GM21515 (cell line): ENCODE measurements around the gene OR4F6.

Experiments used
- ATAC-seq: cut with Tn5 transposase; IDR thresholded peaks from one replicate; pipeline ENCODE4 v1.9.1; 2021; ENCODE audit not compliant: unreplicated experiment

The OR4F6 gene

GRCh38 chr15:101804375-101804774, 1.1 kb downstream of the OR4F6 start:
- no peak for ATAC-seq

DNA sequence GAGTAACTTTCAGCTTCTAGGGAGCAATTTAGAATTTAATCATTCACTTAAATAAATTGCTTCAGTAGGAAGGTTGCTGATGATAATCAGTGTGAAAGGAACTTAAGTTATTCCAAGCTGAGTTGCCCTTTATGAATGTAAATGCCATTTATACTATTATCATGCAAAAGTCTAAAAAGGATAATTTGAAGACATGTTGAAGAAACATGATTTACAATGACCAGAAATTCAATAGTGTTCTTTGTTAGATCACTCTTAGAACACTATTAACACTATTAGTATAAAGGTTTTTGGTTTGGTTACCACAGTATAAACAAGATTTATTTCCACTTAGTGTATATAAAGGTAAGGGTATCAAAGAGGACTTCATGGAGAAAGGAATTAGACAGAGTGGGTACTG, 1.6 kb downstream of the OR4F6 start:
- ATAC-seq, result no peak

GRCh38 chr15:101805605-101806345, 2.5 kb downstream of the OR4F6 start:
- ATAC-seq, result no peak

GRCh38 chr15:101807345-101807945, 4.1 kb downstream of the OR4F6 start:
- no peak for ATAC-seq

DNA sequence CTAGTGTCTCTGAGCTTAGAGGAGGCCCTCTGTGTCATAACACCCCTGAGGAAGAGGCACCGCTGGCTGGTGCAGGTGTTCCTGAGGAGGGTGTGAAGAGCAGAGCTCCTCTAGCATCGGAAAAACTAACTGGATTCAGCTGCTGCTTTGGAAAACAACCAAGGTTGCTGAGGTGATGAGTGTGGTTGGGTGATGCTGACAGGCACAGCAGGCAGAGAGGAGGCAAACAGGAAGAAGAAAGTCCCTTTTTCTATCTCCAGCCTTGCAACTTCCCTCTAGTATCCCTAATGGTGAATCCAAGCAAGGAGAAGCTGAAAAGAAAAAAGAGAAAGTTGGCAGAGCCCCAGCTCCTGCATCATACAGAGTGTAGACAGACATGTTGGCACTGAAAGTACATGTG, 4.9 kb downstream of the OR4F6 start:
- ATAC-seq, result no peak

GRCh38 chr15:101810456-101810855, 7.1 kb downstream of the OR4F6 start:
- ATAC-seq, result no peak

GRCh38 chr15:101810876-101811275, 7.6 kb downstream of the OR4F6 start:
- no peak for ATAC-seq

DNA sequence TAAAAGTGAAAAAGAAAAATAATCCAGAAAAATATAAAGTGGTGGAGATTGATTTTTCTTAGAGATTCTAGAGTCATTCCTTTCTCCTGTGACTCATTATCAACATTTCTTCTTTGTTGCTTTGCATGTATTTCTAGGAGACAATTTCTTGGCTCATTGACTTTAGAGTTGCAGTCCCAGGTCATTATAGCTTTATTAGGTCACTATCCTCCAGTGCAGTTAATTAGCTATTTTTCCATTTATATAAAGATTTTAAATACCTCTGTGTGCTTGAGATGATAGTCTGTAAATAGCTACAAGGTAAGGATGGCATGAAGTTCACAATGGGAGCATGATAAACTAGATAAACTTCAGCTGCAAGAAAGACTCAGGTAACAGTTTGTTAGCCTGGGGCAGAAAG, 8.6 kb downstream of the OR4F6 start, which contains the start of gene OR4F15:
Gene OR4F15 (plus strand): TSS at position 301 of the 400 bp plus-strand sequence. CDS start 5,985 bp downstream, outside the sequence.
- ATAC-seq, result no peak

DNA sequence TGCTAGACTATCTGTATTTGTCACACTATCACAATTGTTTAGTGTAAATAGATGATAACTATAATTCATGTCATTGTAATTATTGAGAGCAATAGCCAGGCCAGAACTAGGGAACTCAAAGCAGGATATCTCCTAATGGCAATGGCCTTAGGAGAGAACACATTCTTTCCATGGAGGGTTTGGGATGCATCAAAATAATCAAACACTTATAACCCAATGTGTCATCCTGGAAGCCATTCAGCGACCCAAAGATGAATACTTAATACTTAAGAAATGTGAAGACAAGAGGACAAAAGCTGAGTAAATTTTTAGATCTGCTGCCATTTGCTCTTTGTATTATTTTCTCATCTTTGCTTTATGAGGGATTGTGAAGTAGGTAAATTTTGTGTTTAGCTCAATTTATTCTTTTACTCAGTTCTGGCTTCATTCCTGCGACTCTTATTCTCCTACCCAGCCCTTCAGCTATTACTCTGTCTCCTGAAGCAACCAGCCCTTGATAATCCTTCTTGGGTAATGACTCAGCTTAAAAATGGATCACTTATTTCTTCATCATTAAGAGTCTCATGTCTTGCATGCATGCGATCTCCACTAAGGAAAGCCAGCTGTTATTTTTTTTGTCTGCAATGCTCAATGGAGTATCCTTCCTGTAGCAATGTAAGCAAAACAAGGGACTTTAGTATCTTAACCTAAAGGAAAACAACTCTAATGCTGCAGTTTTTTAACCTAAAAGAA, 10.7 kb downstream of the OR4F6 start:
- no peak for ATAC-seq

- ATAC-seq, result no peak
These were observed 17.5 kb downstream of the OR4F6 start for GRCh38 chr15:101820781-101821180.

GRCh38 chr15:101827257-101827656, 23.9 kb downstream of the OR4F6 start:
- no peak for ATAC-seq

- no peak for ATAC-seq
These were observed 25.5 kb downstream of the OR4F6 start for GRCh38 chr15:101828774-101829173.

GRCh38 chr15:101841656-101842055, 38.3 kb downstream of the OR4F6 start:
- ATAC-seq, result no peak

- no peak for ATAC-seq
These were observed 41.6 kb downstream of the OR4F6 start for GRCh38 chr15:101844916-101845315.

DNA sequence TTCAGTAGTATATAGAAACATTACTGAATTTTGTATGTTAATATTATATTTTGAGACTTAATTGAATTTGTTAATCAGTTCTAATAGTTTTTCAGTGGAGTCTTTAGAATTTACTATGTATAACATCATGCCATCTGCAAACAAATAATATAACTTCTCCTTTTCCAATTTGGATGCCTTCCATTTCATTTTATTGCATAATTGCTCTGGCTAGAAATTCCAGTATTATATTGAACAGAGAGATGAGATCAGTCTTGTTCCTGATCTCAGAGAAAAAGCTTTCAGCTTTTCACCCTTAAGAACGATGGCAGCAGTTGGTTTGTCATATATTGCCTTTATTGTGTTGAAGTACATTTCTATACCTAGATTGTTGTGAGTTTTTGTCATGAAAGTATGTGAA, 49.0 kb downstream of the OR4F6 start:
- ATAC-seq, result no peak
